ENCODE results near the gene JADE1.

Gene JADE1

DNA sequence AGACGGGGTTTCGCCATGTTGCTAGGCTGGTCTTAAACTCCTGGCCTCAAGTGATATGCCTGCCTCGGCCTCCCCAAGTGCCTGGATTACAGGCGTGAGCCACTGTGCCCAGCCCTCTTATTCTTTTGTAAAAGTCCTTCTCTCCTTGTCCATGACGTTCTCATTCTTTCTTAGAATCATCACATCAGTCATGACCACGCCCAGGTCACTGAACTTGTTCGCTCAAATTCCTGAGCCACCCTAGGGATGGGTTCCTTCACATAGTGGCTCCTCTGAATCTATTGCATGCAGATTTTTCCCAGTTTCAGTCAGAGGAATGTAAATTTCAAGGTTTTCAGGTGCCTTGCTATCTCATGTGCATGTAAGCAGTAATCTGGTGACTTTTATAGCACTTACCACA is 15.7 kb downstream of the JADE1 start:
- WGBS (ENCODE audit: extremely low coverage, insufficient coverage, insufficient read length): no CpG with 5 or more reads among the region's 7 CpGs
- H3K79me2 ChIP-seq (ENCODE audit: control insufficient read depth, insufficient read depth, low read length, poor library complexity): peaks cover 16% of the 10 kb centered on the region
- H2BK12ac ChIP-seq (ENCODE audit: low read length): no peak overlapping the region
- no peak overlapping the region for H4K8ac ChIP-seq (ENCODE audit: low read depth, low read length)
- no peak overlapping the region for H3K4me2 ChIP-seq (ENCODE audit: low read length)
- no peak overlapping the region for H3K18ac ChIP-seq (ENCODE audit: low read length)
- H3K79me1 ChIP-seq (ENCODE audit: low read length): no peaks in the 10 kb centered on the region
- H2AK5ac ChIP-seq (ENCODE audit: low read length): no peak overlapping the region
- H3K36me3 ChIP-seq (ENCODE audit: control insufficient read depth in 1 of 2, insufficient read depth in 2 of 2, low read length in 2 of 2): peaks cover 0 to 3% of the 10 kb centered on the region in 2 experiments
- no peak overlapping the region for H4K12ac ChIP-seq (ENCODE audit: low read depth, low read length)
- no peak overlapping the region for H3K14ac ChIP-seq (ENCODE audit: low read length)
- H3K27me3 ChIP-seq (ENCODE audit: insufficient read depth, low read length): no peaks in the 10 kb centered on the region
- H4K91ac ChIP-seq (ENCODE audit: low read depth, low read length): no peak overlapping the region
- peak; percentile 94 to 99 for DNase-seq
- no peak overlapping the region for H3K4me3 ChIP-seq (ENCODE audit: low read depth, low read length)
- no peak overlapping the region for H2BK120ac ChIP-seq (ENCODE audit: insufficient read depth, low read length, poor library complexity)
- no peak overlapping the region for H3K23ac ChIP-seq (ENCODE audit: low read length)
- H2BK5ac ChIP-seq (ENCODE audit: low read depth, low read length, poor library complexity): no peak overlapping the region
- no peaks in the 10 kb centered on the region for H3K9me3 ChIP-seq (ENCODE audit: insufficient read depth, low read depth, low read length)
- H3K4me1 ChIP-seq (ENCODE audit: control insufficient read depth in 1 of 2, insufficient read depth in 2 of 2, low read length in 2 of 2): peaks cover 5 to 6% of the 10 kb centered on the region in 2 experiments
- no peak overlapping the region for H3K9ac ChIP-seq (ENCODE audit: low read length)
- no peak overlapping the region for H2AFZ ChIP-seq (ENCODE audit: insufficient read depth, low read length, poor library complexity)
- no peak overlapping the region for H3K27ac ChIP-seq (ENCODE audit: low read depth, low read length)
- H3K4ac ChIP-seq (ENCODE audit: low read depth, low read length): no peak overlapping the region

DNA sequence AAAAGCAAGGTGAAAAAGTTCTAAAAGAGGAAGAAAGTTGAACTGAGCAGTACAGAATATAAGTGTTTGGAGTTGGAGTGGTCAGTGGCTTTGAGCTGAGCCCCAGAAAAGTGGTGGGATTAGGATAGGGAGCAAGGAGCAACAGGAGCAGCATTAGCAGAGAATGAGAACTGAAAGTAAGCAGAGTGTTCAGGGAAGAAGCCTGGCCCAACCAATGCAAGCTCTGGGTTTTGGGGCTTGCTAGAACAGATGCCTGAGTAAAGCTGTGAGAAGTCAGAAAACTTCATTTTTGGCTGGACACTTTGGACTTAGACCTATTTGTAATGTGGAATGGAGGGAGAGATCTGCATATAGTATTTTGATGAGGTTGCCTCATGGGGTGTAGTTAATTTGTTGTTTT is 17.8 kb downstream of the JADE1 start:
- no peak overlapping the region for H3K14ac ChIP-seq (ENCODE audit: low read length)
- no peak overlapping the region for H4K12ac ChIP-seq (ENCODE audit: low read depth, low read length)
- H2AK5ac ChIP-seq (ENCODE audit: low read length): no peak overlapping the region
- H3K4me3 ChIP-seq (ENCODE audit: low read depth, low read length): no peak overlapping the region
- no peak for DNase-seq
- H3K9ac ChIP-seq (ENCODE audit: low read length): no peak overlapping the region
- H3K79me2 ChIP-seq (ENCODE audit: control insufficient read depth, insufficient read depth, low read length, poor library complexity): peaks cover 14% of the 10 kb centered on the region
- no peak overlapping the region for H3K23ac ChIP-seq (ENCODE audit: low read length)
- H2BK120ac ChIP-seq (ENCODE audit: insufficient read depth, low read length, poor library complexity): no peak overlapping the region
- H2BK12ac ChIP-seq (ENCODE audit: low read length): no peak overlapping the region
- H2BK5ac ChIP-seq (ENCODE audit: low read depth, low read length, poor library complexity): no peak overlapping the region
- peak overlapping the region; percentile 14 for H3K4ac ChIP-seq (ENCODE audit: low read depth, low read length)
- H3K79me1 ChIP-seq (ENCODE audit: low read length): no peaks in the 10 kb centered on the region
- no peak overlapping the region for H3K18ac ChIP-seq (ENCODE audit: low read length)
- no peak overlapping the region for H2AFZ ChIP-seq (ENCODE audit: insufficient read depth, low read length, poor library complexity)
- peaks cover 10 to 12% of the 10 kb centered on the region in 2 experiments for H3K4me1 ChIP-seq (ENCODE audit: control insufficient read depth in 1 of 2, insufficient read depth in 2 of 2, low read length in 2 of 2)
- H3K9me3 ChIP-seq (ENCODE audit: insufficient read depth, low read depth, low read length): no peaks in the 10 kb centered on the region
- no peak overlapping the region for H3K4me2 ChIP-seq (ENCODE audit: low read length)
- no peak overlapping the region for H4K91ac ChIP-seq (ENCODE audit: low read depth, low read length)
- no peak overlapping the region for H3K27ac ChIP-seq (ENCODE audit: low read depth, low read length)
- no peaks in the 10 kb centered on the region for H3K27me3 ChIP-seq (ENCODE audit: insufficient read depth, low read length)
- peaks cover 0 to 3% of the 10 kb centered on the region in 2 experiments for H3K36me3 ChIP-seq (ENCODE audit: control insufficient read depth in 1 of 2, insufficient read depth in 2 of 2, low read length in 2 of 2)
- no peak overlapping the region for H4K8ac ChIP-seq (ENCODE audit: low read depth, low read length)

DNA sequence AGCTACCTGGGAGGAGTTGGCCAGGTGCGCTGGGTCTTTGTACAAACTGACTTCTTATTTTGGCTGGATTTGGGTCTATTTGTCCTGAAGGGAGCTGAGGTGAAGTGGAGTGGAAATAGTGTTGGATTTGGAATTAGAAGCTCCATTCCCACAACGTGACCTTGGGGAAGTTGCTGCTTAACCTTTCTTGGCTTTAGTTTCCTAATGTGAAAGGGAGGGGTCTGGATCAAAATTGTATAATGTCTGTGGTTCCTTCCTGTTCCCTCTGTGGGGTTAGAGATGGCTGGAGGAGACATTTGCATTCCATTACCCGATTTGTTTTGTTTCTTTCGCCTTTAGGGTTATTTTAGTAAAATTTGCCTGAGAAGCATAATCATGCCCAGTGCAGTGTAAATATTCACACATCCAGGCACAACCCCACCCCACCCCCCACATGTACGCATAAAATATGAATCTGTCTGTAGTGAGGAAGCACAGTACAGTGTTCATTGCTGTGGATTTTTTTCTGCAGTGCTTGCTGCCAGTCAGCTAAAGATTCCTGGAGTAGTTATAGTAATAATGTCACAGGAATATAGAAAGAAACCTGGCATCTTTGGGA is 21.5 kb downstream of the JADE1 start:
- no peak overlapping the region for H3K27ac ChIP-seq (ENCODE audit: low read depth, low read length)
- H2BK5ac ChIP-seq (ENCODE audit: low read depth, low read length, poor library complexity): no peak overlapping the region
- no peak overlapping the region for H3K23ac ChIP-seq (ENCODE audit: low read length)
- peak overlapping the region; percentile 23 for H2BK120ac ChIP-seq (ENCODE audit: insufficient read depth, low read length, poor library complexity)
- no peak overlapping the region for H4K91ac ChIP-seq (ENCODE audit: low read depth, low read length)
- DNase-seq: no peak
- peaks cover 2% of the 10 kb centered on the region for H3K9me3 ChIP-seq (ENCODE audit: insufficient read depth, low read depth, low read length)
- H3K4me3 ChIP-seq (ENCODE audit: low read depth, low read length): no peak overlapping the region
- no peak overlapping the region for H3K4me2 ChIP-seq (ENCODE audit: low read length)
- no peak overlapping the region for H4K8ac ChIP-seq (ENCODE audit: low read depth, low read length)
- no peak overlapping the region for H3K14ac ChIP-seq (ENCODE audit: low read length)
- no peak overlapping the region for H2AFZ ChIP-seq (ENCODE audit: insufficient read depth, low read length, poor library complexity)
- peaks cover 16% of the 10 kb centered on the region for H3K79me2 ChIP-seq (ENCODE audit: control insufficient read depth, insufficient read depth, low read length, poor library complexity)
- no peaks in the 10 kb centered on the region for H3K27me3 ChIP-seq (ENCODE audit: insufficient read depth, low read length)
- peaks cover 8 to 19% of the 10 kb centered on the region in 2 experiments for H3K36me3 ChIP-seq (ENCODE audit: control insufficient read depth in 1 of 2, insufficient read depth in 2 of 2, low read length in 2 of 2)
- peaks cover 9 to 10% of the 10 kb centered on the region in 2 experiments for H3K4me1 ChIP-seq (ENCODE audit: control insufficient read depth in 1 of 2, insufficient read depth in 2 of 2, low read length in 2 of 2)
- no CpG with 5 or more reads among the region's 5 CpGs for WGBS (ENCODE audit: extremely low coverage, insufficient coverage, insufficient read length)
- no peak overlapping the region for H4K12ac ChIP-seq (ENCODE audit: low read depth, low read length)
- H3K4ac ChIP-seq (ENCODE audit: low read depth, low read length): no peak overlapping the region
- H2AK5ac ChIP-seq (ENCODE audit: low read length): no peak overlapping the region
- H3K79me1 ChIP-seq (ENCODE audit: low read length): no peaks in the 10 kb centered on the region
- H3K18ac ChIP-seq (ENCODE audit: low read length): no peak overlapping the region
- H3K9ac ChIP-seq (ENCODE audit: low read length): no peak overlapping the region
- no peak overlapping the region for H2BK12ac ChIP-seq (ENCODE audit: low read length)

DNA sequence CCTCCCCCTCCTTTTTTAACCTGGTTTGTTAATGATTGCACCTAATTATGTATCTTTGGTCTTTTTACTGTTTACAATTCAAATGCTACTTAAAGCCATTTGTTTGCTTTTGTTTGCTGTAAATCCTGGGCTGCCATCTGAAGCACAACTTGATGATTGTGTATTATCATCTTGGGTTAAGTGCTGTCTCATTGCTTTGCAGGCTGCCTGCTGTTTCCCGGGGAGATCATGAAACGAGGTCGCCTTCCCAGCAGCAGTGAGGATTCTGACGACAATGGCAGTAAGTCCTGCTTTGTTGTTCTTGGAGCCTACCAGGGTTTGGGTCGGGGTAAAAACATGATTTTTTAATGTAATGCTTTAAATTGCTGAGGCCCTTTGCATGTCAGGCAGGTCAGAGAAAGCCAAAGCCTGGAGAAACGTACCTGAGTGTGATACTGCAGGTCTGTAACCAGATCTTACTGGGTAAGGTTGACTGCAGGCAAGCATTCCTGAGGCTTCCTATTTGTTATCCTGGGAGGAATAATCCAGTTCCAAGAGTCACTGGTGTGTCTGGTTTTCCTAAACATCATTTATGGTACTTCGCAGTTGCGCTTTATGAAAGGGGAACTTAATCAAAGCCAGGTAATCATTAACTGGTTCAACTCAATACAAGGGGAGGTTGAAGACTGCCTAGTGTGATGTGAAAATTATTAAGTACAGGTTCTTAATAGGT is 22.2 kb downstream of the JADE1 start:
- Histone ChIP-seq H3K14ac (ENCODE audit: low read length) (no peak overlapping the region), H3K4ac (ENCODE audit: low read depth, low read length) (no peak overlapping the region)
- DNase-seq: no peak

More for the DNA sequence above, 22.2 kb downstream of the JADE1 start:
- H2BK12ac ChIP-seq (ENCODE audit: low read length): no peak overlapping the region
- H2AFZ ChIP-seq (ENCODE audit: insufficient read depth, low read length, poor library complexity): no peak overlapping the region
- H3K4me3 ChIP-seq (ENCODE audit: low read depth, low read length): no peak overlapping the region
- no peak overlapping the region for H3K23ac ChIP-seq (ENCODE audit: low read length)
- no peak overlapping the region for H4K12ac ChIP-seq (ENCODE audit: low read depth, low read length)
- no peak overlapping the region for H2BK5ac ChIP-seq (ENCODE audit: low read depth, low read length, poor library complexity)
- WGBS (ENCODE audit: extremely low coverage, insufficient coverage, insufficient read length): no CpG with 5 or more reads among the region's 8 CpGs
- no peak overlapping the region for H2AK5ac ChIP-seq (ENCODE audit: low read length)
- peaks cover 9 to 10% of the 10 kb centered on the region in 2 experiments for H3K4me1 ChIP-seq (ENCODE audit: control insufficient read depth in 1 of 2, insufficient read depth in 2 of 2, low read length in 2 of 2)
- H3K79me2 ChIP-seq (ENCODE audit: control insufficient read depth, insufficient read depth, low read length, poor library complexity): peaks cover 11% of the 10 kb centered on the region
- no peak overlapping the region for H3K9ac ChIP-seq (ENCODE audit: low read length)
- H4K8ac ChIP-seq (ENCODE audit: low read depth, low read length): no peak overlapping the region
- no peak overlapping the region for H2BK120ac ChIP-seq (ENCODE audit: insufficient read depth, low read length, poor library complexity)
- peaks cover 8 to 19% of the 10 kb centered on the region in 2 experiments for H3K36me3 ChIP-seq (ENCODE audit: control insufficient read depth in 1 of 2, insufficient read depth in 2 of 2, low read length in 2 of 2)
- H3K4me2 ChIP-seq (ENCODE audit: low read length): peak overlapping the region; percentile 30
- H3K18ac ChIP-seq (ENCODE audit: low read length): no peak overlapping the region
- H4K91ac ChIP-seq (ENCODE audit: low read depth, low read length): no peak overlapping the region
- no peaks in the 10 kb centered on the region for H3K27me3 ChIP-seq (ENCODE audit: insufficient read depth, low read length)
- H3K27ac ChIP-seq (ENCODE audit: low read depth, low read length): peak overlapping the region; percentile 5
- H3K79me1 ChIP-seq (ENCODE audit: low read length): no peaks in the 10 kb centered on the region
- H3K9me3 ChIP-seq (ENCODE audit: insufficient read depth, low read depth, low read length): peaks cover 2% of the 10 kb centered on the region

Data from trophoblast cell (in vitro differentiated cells and primary cell).